Ecto neural progenitor cell (in vitro differentiated cells): Measurements from ENCODE around the gene GRP.
"Not testable (repeated sequence)": the region's sequence is repeated elsewhere in the genome, so short reads cannot be mapped to it uniquely, and the experiment has no call there.

Experiments
- DNase-seq: peaks from one replicate; pipeline ENCODE4 v3.0.0-alpha.2; 2018; ENCODE audit warnings: low spot score

GRP gene

DNA sequence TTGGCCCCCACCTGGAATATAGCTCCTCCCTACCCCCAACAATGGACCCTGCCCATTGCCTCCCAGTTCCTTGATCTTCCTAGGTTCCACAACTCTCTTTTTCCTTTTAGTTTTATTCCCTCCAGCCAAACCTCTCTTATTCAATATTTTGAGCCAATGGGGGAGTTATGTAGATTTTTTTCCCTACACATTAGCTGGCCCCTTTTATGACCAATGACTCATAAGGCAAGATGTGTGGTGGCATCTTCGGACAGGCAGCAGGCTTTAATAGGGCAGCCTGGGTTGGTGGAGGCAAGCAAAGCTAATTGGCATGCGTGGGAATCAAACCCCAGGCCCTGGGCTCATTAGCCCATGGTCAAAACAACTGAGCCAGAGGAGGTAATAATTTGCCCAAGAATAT, 9.2 kb downstream of the GRP start:
- no peak for DNase-seq

DNA sequence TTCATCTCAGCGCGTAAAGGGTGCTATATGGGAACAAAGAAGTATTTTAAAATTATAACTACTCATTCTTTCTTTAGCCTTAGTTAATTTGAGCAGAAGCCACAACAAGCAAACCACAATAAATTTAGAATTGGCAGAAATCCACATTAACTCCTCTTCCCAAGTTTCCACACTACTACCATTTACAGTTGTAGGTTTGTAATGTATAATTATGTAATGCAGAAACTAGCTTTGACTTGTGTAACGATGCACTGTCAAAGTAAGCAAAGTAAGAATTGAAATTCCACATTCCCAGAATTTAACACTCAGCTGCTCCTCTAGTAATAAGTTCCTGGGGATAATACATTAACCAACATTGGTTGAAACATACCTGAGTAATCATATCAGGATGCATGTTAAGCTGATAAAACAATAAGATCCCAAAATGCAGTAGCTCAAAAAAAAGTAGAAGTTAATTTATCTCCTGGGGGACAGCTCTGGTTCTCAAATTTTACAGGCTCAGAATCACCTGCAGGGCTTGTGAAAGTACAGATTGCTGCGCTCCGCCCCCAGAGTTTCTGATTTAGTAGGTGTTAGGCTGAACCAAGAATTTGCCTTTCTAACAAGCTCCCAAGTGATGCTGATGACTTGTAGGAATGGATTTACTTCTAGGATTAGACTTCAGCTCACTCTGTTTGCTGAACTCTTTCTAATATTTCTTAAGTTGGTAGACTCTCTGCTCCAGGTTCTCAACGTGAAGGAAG, 9.9 kb downstream of the GRP start:
- no peak for DNase-seq

- no peak for DNase-seq
Observed at GRCh38 chr18:59231114-59231513, 11.2 kb downstream of the GRP start.

DNA sequence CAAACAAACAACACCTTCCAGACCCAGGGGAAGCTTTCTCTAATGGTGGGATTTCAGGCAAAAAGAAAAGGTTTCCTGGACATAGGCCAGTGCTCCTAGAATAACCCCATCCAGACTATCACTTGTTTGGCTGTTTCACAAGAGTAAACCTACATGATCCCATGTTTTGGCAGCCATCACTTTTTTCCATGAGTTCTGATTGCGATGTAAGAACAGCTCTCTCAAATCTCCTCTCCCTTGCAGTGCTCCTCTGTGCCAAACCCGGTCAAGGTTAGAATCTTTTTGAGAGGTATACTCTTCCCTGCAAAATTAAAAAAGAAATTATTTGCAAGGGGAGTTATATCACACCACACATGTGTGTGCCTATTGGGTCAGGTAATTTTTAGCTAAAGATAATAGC, 11.9 kb downstream of the GRP start:
- no peak for DNase-seq

GRCh38 chr18:59232309-59233016, 12.5 kb downstream of the GRP start:
- DNase-seq, result no peak

DNA sequence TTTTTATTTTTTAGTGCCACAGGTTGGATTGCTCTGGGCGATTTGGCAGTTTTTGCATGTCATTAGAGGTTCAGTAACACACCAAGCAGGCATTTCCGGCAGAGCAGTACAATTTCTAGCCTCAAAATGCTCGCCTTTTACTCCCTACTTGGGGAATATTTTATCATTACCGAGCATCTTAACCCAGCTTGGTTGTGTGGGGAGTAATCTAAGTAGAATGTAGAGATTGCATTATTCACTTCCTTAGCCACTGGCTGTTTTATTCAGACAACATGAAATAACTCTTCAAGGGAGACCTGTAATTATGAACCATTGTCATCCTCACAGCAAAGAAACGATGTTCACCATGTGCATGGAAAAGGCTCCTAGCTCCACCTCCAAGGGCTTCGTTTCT, 13.1 kb downstream of the GRP start:
- DNase-seq, result no peak

DNA sequence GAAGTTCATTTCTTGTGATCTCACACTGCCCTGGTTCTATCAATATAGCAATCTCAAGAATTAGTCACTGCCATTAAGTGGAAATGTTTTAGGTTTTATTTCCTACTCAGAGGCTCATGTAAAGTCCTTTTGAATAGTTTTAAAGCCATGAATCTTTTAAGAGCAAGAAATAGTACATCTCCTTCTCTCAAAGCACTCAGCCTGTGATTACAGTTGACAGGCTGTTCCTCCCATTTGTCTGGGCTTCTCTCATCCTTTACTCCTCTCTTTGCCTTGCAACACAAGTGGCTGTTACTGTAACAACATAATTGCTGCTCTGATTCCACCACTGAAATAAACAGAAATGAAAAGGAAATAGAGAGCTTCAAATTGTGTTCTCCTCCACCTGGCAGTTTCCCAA, 18.4 kb downstream of the GRP start:
- no peak for DNase-seq

- no peak for DNase-seq
Observed at GRCh38 chr18:59239642-59240041, 19.7 kb downstream of the GRP start.

- DNase-seq, result no peak
Observed at GRCh38 chr18:59242906-59243305, 22.9 kb downstream of the GRP start.

- DNase-seq, result no peak
Observed at GRCh38 chr18:59246796-59247195, 26.8 kb downstream of the GRP start.

DNA sequence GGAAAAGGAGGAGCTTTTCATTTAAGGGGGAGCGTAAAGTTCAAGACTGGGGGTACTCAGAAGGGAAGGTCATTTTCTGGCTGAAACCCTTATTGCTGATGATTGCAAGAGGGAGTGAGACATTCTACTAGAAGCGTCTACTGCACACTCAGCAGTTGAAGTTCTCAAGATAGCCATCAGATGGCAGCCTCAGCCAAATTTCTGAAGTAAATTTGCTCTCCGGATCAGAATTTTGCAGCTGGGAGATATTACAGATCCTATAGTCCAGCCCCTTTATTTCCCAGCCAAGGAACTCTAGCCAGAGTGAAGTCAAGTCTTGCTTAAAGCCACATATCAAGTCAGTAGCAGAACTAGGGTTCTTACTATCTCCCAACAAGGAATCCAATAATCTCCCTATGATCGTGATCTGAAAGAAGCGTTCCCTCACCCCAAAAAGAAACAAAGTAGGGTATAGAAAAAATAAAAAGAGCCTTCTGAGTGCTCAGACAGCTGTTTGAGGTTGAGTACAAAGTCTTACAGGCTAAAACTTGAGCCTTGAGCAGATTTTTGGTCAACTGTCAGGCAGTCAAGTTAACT, 29.3 kb downstream of the GRP start:
- DNase-seq, result peak; percentile 63

- DNase-seq, result not testable (repeated sequence)
Observed at GRCh38 chr18:59255491-59255890, 35.5 kb downstream of the GRP start.

DNA sequence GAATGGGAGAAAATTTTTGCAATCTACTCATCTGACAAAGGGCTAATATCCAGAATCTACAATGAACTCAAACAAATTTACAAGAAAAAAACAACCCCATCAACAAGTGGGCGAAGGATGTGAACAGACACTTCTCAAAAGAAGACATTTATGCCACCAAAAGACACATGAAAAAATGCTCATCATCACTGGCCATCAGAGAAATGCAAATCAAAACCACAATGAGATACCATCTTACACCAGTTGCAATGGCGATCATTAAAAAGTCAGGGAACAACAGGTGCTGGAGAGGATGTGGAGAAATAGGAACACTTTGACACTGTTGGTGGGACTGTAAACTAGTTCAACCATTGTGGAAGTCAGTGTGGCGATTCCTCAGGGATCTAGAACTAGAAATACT, 41.9 kb downstream of the GRP start:
- not testable (repeated sequence) for DNase-seq

DNA sequence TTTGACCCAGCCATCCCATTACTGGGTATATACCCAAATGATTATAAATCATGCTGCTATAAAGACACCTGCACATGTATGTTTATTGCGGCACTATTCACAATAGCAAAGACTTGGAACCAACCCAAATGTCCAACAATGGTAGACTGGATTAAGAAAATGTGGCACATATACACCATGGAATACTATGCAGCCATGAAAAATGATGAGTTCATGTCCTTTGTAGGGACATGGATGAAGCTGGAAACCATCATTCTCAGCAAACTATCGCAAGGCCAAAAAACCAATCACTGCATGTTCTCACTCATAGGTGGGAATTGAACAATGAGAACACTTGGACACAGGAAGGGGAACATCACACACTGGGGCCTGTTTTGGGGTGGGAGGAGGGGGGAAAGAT, 42.3 kb downstream of the GRP start:
- not testable (repeated sequence) for DNase-seq

DNA sequence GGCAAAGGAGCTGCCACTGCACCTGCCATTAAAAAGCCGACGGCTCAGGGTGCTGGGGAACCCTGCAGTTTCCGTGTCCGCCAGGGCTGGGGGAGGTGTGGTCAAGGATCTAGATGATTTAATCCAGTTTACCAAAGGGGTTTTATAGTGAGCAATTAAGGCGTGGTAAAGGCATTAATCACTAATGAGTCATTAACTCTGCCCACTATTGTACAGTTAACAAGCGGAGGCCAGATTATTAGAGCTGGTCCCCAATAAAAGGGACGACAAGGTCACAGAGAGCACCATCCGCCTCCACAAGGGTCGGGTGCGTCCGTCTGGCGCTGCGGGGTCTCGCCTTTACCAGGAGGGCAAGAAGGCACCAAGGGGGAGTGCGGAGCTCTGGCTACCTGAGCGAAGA, 43.7 kb downstream of the GRP start:
- DNase-seq, result no peak

- peak; percentile 69 for DNase-seq
Observed at GRCh38 chr18:59264121-59264571, 44.2 kb downstream of the GRP start.

- peak; percentile 61 for DNase-seq
Observed at GRCh38 chr18:59264651-59265245, 44.8 kb downstream of the GRP start.

DNA sequence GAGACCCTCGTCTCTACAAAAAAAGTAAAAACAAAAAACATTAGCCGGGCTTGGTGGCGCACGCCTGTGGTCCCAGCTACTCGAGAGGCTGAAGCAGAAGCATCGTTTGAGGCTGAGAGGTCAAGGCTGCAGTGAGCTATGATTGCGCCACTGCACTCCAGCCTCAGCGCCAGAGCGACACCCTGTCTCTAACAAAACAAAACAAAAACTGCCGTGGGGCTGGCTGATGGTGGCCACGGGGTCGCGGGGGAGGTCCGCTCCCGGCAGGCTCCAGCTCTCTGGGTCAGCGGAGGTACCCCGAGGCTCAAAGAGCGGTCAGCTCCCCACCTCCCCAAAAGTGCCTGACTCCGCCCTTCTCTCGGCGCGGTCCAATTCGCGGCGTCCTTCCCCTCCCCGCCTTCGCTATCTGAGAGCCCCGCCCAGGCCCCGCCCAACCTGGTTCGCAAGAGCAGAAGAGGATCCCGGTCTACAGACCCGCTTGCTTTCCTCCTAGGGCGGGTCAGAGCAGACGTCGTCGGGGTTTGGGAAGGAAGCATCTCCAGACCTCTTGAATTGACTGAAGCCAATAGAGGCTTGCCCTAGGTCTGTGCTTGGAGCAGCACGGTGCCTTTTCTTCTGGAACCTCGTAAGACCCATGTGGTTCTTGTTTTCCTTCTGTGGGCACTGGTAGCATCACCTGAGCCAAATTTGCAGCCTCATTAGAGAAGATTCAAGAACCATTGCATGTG, 45.5 kb downstream of the GRP start:
- peak; percentile 73 for DNase-seq

GRCh38 chr18:59265974-59266369, 46.0 kb downstream of the GRP start:
- DNase-seq, result no peak

GRCh38 chr18:59266459-59266858, 46.5 kb downstream of the GRP start:
- DNase-seq, result no peak

DNA sequence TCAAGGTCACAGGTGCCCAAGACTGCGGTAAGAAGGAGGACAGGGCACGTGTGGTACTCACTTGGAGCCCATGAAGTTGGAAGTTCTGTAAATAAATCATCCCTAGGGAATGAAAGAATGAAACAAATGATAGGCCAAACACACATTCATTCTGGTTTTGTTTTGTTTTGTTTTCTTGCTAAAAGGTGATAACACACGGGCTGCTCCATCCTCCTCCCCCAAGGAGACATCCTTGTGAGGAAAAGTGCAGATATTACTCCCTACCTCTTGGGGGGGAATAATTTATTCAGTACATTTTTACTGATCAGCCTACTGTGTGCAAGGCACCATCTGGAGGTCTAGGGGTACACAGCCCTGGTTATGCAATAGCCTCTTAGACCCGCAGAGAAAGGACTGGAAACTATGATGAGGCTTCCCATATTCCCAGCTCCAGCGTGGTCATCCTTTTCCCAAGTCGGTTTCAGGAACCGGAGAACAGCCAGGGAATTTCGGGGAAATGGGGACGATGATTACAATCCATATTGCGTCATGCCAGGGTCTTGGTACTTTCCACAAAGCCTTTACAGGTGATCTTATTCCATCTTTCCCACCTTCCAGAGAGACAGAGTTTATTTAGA, 47.0 kb downstream of the GRP start:
- no peak for DNase-seq
